ENCODE results near the gene L3MBTL4. TPM values are rescaled to one million over a fixed set of nuclear protein-coding genes. Genes with fewer than 3 reads are reported as not detected.

The L3MBTL4 gene
- total RNA-seq, 4 donors from 2014 or later: 11.3 to 16.3 (median 11.8) TPM

DNA sequence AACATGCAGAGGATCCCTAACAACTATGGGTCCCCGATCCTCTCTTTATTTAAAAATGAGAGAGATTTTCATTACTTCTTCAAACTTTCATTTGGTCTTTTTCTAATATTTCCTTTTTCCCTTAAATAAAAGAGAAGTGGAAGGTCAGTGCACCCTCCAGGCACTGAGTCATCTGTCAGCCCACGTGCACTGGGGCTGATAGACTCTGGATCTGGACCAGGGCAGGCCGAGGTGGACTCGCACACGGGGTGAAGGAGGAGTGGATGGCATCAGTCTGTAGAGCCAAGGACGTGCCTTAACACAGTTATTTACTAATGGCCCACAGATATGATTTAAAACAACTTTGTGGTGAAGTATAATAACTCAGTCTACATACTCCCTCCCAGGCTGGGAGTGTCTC lies 305.0 kb downstream of the L3MBTL4 start:
- no peak for DNase-seq (ENCODE audit: low spot score in 2 of 2)
- H3K4me3 ChIP-seq (ENCODE audit: low read depth, poor library complexity, severe bottlenecking): no peak overlapping the region
- intact Hi-C loops (cut with DNase I; ENCODE audit: low total_unique reads): no loop called here
- WGBS, 2 donors: 45 to 71% methylated on average over 6 of the region's 6 CpGs
- TF ChIP-seq, protein P1, sequence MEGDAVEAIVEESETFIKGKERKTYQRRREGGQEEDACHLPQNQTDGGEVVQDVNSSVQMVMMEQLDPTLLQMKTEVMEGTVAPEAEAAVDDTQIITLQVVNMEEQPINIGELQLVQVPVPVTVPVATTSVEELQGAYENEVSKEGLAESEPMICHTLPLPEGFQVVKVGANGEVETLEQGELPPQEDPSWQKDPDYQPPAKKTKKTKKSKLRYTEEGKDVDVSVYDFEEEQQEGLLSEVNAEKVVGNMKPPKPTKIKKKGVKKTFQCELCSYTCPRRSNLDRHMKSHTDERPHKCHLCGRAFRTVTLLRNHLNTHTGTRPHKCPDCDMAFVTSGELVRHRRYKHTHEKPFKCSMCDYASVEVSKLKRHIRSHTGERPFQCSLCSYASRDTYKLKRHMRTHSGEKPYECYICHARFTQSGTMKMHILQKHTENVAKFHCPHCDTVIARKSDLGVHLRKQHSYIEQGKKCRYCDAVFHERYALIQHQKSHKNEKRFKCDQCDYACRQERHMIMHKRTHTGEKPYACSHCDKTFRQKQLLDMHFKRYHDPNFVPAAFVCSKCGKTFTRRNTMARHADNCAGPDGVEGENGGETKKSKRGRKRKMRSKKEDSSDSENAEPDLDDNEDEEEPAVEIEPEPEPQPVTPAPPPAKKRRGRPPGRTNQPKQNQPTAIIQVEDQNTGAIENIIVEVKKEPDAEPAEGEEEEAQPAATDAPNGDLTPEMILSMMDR (IDR thresholded peaks at IDR 0.05): no peak
- no peak for TF ChIP-seq POLR2A (IDR thresholded peaks at IDR 0.05)

DNA sequence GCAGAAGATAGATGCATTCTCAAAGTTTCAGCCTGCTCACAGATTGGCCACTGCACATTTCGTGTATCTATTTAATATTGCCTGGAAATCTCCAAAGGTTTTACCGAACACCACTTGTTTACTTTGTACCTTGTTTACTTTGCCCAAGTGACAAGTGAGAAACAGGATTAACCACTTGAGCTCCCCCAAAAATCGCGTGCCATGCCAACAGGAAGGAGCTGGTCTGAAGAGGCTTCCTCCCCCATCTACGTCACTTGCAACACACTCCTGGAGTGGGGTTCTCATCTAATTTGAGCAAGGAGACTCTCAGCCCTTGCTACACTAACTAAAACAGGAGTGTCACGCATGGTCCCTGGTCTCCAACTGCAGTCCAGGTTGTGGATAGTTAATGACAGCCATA lies 306.9 kb downstream of the L3MBTL4 start:
- intact Hi-C loops (cut with DNase I; ENCODE audit: low total_unique reads): no loop called here
- DNase-seq (ENCODE audit: low spot score in 2 of 2): no peak
- 77 to 81% methylated on average over 6 of the region's 6 CpGs for WGBS, 2 donors
- H3K4me3 ChIP-seq (ENCODE audit: low read depth, poor library complexity, severe bottlenecking): no peak overlapping the region
- TF ChIP-seq POLR2A (IDR thresholded peaks at IDR 0.05): no peak
- TF ChIP-seq, protein P1 (IDR thresholded peaks at IDR 0.05): no peak

DNA sequence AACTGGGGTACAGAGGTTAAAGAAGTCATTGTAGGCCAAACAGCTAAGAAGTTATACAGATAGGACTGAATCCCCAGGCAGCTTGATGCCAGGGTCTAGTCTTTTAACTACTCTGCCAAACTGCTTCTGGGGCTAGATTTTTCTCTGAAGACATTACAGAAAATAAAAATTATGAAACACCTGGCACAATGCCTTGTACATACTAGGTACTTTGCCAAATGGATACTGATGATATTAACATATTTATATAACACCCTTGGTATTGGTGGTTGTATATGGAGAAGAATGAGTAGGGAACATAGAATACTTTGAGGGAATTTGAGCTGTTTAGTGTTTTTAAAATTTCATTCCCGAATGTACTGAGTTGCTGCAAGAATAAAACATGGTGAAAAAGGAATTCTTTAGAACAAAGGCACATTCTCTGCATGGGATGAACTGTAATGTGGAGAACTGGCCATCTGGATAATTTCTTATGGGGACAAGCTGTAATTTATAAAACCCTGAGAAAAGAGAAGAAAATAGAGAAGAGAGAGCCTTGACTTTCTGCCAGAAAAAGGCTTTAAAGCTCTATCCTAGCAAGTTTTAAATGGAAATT lies 308.5 kb downstream of the L3MBTL4 start:
- no peak for TF ChIP-seq POLR2A (IDR thresholded peaks at IDR 0.05)
- TF ChIP-seq, protein P1 (IDR thresholded peaks at IDR 0.05): no peak
- WGBS, 2 donors: 26 to 34% methylated on average over 1 of the region's 1 CpG
- DNase-seq (ENCODE audit: low spot score in 2 of 2): no peak
- H3K4me3 ChIP-seq (ENCODE audit: low read depth, poor library complexity, severe bottlenecking): no peak overlapping the region
- intact Hi-C loops (cut with DNase I; ENCODE audit: low total_unique reads): no loop called here

DNA sequence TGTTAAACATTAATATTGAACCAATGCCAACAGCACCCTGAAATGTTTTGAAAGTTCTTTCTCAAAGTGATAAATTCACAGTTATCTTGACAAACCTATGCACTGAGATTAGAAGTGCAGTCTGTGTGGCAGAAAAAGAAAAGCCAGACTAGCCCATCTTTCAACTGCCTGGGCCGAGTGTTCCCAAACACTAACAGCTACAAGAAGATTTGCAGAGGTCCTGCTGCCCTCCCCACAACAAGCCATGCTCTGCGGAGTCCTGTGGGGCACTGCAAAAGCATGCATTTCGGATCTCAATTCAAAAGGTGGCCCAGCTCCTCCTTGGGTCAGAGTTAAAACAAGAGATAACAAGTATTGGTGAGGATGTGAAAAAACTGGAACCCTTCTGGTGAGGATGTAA lies 311.0 kb downstream of the L3MBTL4 start:
- 65 to 71% methylated on average over 3 of the region's 3 CpGs for WGBS, 2 donors
- H3K4me3 ChIP-seq (ENCODE audit: low read depth, poor library complexity, severe bottlenecking): no peak overlapping the region
- TF ChIP-seq, protein P1 (IDR thresholded peaks at IDR 0.05): no peak
- TF ChIP-seq POLR2A (IDR thresholded peaks at IDR 0.05): no peak
- intact Hi-C loops (cut with DNase I; ENCODE audit: low total_unique reads): no loop called here
- DNase-seq (ENCODE audit: low spot score in 2 of 2): no peak

DNA sequence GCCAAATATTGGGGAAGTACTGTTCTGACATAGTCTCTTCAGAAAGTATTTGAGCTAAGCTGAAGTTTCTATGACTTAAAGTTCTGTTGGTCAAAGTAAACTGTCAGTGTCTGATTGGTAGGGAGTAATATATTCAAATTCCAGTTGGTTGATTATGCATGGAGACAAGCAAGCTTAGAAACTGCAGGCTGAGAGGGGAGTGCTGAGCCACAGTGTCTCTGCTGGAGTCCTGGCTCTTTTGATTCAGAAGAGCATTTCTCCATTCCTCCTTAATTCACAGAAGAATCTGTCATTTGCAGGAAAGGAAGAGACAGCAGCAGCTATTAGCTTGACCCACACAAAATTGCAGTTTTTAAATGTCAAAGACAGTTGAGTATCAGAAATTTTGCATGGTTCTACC lies 318.0 kb downstream of the L3MBTL4 start:
- TF ChIP-seq POLR2A (IDR thresholded peaks at IDR 0.05): no peak
- TF ChIP-seq, protein P1 (IDR thresholded peaks at IDR 0.05): no peak
- H3K4me3 ChIP-seq (ENCODE audit: low read depth, poor library complexity, severe bottlenecking): no peak overlapping the region
- intact Hi-C loops (cut with DNase I; ENCODE audit: low total_unique reads): no loop called here
- DNase-seq (ENCODE audit: low spot score in 2 of 2): no peak

DNA sequence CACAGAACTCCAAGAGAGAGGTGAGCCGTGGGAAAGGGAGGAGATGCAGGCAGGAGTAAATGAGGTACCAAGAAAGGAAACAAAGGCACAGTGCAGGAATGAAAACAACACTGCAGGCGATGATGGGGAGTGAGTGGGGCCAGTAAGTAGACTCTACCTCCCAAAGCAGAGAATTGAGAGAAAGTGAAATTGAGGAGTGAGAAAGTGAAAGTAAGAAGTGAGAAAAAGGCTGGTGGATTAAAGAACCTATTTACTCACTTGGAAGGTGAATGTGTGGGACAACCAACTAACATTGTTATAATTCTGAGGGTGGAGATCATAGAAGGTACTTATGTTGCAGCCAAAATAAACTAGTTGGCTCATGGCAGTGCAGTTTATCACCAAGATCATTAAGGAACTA lies 326.3 kb downstream of the L3MBTL4 start:
- 68% methylated on average over 2 of the region's 2 CpGs for WGBS, 2 donors
- TF ChIP-seq, protein P1 (IDR thresholded peaks at IDR 0.05): no peak
- no peak for TF ChIP-seq POLR2A (IDR thresholded peaks at IDR 0.05)
- intact Hi-C loops (cut with DNase I; ENCODE audit: low total_unique reads): no loop called here

More for the DNA sequence above, 326.3 kb downstream of the L3MBTL4 start:
- no peak overlapping the region for H3K4me3 ChIP-seq (ENCODE audit: low read depth, poor library complexity, severe bottlenecking)
- no peak for DNase-seq (ENCODE audit: low spot score in 2 of 2)
